22Rv1 (cell line): ENCODE results near the gene PPP1R27.

Experiments used
- ZFX ChIP-seq: fragments of 450-650 bp; IDR thresholded peaks from 2 replicates; pipeline ENCODE4 v1.6.1; 2017; ENCODE audit warnings: antibody characterized with exemption, borderline replicate concordance
- TF ChIP-seq, protein P1 (sequence below): fragments of 450-650 bp; IDR thresholded peaks from 2 replicates; pipeline ENCODE4 v1.5.1; 2017; ENCODE audit warnings: mild to moderate bottlenecking

DNA sequence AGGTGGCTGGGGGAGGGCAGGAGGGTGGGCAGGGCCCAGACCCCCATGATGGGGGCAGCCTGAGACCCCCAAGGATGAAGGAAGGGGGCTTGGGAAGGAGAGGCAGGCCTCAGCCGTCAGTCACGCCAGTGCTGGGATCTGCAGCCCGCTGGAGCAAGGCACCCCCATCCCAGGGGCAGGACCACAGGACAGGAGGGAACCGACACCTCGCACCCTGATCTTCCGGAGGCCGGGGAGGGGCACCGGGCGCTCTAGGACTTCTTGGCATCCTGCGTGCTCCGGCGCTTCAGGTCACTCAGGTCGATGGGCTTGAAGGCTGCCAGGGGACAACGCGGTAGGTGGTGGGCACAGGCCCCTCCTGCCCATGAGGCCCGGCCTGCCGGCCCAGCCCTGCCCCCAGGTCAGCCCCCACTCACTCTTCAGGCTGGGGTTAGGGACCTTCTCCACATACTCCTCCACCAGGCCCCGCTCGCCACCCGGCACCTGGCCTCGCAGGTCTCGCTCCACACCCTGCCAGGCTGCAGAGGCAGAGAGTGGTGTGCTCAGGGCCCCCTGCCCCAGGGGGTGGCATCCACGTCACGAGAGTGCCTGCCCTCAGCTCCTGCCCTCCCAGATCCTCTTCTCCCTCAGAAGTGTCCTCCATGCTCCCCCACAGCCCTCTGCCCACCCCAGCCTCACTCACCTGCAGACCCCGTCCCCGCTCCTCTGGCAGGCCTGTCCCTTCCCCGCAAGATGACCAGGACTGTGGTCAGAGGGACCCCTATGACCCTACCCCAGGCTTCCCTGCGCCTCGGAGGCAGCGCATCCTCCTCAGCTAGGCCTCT is 11.6 kb downstream of the PPP1R27 start:
- TF ChIP-seq, protein P1, sequence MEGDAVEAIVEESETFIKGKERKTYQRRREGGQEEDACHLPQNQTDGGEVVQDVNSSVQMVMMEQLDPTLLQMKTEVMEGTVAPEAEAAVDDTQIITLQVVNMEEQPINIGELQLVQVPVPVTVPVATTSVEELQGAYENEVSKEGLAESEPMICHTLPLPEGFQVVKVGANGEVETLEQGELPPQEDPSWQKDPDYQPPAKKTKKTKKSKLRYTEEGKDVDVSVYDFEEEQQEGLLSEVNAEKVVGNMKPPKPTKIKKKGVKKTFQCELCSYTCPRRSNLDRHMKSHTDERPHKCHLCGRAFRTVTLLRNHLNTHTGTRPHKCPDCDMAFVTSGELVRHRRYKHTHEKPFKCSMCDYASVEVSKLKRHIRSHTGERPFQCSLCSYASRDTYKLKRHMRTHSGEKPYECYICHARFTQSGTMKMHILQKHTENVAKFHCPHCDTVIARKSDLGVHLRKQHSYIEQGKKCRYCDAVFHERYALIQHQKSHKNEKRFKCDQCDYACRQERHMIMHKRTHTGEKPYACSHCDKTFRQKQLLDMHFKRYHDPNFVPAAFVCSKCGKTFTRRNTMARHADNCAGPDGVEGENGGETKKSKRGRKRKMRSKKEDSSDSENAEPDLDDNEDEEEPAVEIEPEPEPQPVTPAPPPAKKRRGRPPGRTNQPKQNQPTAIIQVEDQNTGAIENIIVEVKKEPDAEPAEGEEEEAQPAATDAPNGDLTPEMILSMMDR: no peak
- TF ChIP-seq ZFX: no peak
